GM18505 (cell line): Measurements from ENCODE around the gene ITM2C.

Source experiments
- ATAC-seq: cut with Tn5 transposase; IDR thresholded peaks from one replicate; pipeline ENCODE4 v1.9.1; 2021; ENCODE audit not compliant: unreplicated experiment
- POLR2A ChIP-seq: IDR thresholded peaks from 4 replicates; pipeline ENCODE4 v1.6.1; 2011; ENCODE audit warnings: borderline replicate concordance; ENCODE audit not compliant: insufficient read depth, insufficient read length; ENCODE audit errors: extremely low read depth

Gene ITM2C

DNA sequence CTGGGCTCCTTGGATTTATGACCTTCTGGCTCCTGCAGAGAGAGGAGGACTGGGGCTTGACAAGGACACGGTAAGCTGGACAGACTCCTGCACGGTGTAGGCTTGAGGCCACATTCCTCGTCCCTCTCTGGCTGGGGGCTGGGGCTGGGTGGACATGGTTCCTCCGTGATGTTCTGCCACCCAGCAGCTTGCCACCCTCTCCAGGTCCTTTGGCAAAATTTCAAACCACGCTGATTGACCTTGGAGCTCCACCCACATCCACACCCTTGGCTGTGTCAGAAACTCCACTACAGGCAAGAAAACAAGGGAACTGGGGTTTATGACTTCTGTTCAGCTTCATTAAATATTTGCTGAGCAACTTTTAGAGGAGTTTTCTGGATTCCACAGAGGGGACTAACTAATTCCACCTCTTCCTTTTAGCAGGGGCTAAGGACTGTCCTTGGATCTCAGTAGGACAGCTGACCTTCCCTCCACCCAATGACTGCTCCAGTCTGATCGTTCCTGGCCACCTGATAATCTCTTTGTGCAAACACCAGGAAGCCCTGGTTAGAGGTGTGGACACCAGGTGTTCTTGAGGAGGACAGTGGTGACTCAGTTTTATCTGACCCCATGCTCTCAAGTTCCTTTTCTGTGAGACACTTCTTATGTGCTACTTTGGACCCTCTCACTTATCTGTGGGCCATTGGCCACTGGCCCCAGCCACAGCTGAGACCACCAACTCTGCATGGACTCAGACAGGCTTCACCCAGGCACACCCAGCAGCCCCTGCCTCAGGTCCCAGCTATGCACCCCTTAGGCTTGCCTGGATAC, 31.0 kb downstream of the ITM2C start:
- ATAC-seq, result no peak
- no peak for TF ChIP-seq POLR2A

GRCh38 chr2:230896346-230897115, 31.8 kb downstream of the ITM2C start:
- no peak for TF ChIP-seq POLR2A
- ATAC-seq, result no peak

GRCh38 chr2:230898016-230898712, 33.4 kb downstream of the ITM2C start:
- no peak for TF ChIP-seq POLR2A
- ATAC-seq, result no peak

- TF ChIP-seq POLR2A, result no peak
- ATAC-seq, result no peak
Observed at GRCh38 chr2:230898713-230899091, 34.0 kb downstream of the ITM2C start.

GRCh38 chr2:230899287-230899686, 34.5 kb downstream of the ITM2C start:
- ATAC-seq, result no peak
- no peak for TF ChIP-seq POLR2A

- TF ChIP-seq POLR2A, result no peak
- ATAC-seq, result no peak
Observed at GRCh38 chr2:230899786-230900185, 35.0 kb downstream of the ITM2C start.

GRCh38 chr2:230900336-230900995, 35.7 kb downstream of the ITM2C start:
- no peak for ATAC-seq
- no peak for TF ChIP-seq POLR2A

GRCh38 chr2:230901006-230901405, 36.3 kb downstream of the ITM2C start:
- ATAC-seq, result no peak
- TF ChIP-seq POLR2A, result no peak

GRCh38 chr2:230902180-230902899, 37.6 kb downstream of the ITM2C start:
- no peak for TF ChIP-seq POLR2A
- no peak for ATAC-seq

DNA sequence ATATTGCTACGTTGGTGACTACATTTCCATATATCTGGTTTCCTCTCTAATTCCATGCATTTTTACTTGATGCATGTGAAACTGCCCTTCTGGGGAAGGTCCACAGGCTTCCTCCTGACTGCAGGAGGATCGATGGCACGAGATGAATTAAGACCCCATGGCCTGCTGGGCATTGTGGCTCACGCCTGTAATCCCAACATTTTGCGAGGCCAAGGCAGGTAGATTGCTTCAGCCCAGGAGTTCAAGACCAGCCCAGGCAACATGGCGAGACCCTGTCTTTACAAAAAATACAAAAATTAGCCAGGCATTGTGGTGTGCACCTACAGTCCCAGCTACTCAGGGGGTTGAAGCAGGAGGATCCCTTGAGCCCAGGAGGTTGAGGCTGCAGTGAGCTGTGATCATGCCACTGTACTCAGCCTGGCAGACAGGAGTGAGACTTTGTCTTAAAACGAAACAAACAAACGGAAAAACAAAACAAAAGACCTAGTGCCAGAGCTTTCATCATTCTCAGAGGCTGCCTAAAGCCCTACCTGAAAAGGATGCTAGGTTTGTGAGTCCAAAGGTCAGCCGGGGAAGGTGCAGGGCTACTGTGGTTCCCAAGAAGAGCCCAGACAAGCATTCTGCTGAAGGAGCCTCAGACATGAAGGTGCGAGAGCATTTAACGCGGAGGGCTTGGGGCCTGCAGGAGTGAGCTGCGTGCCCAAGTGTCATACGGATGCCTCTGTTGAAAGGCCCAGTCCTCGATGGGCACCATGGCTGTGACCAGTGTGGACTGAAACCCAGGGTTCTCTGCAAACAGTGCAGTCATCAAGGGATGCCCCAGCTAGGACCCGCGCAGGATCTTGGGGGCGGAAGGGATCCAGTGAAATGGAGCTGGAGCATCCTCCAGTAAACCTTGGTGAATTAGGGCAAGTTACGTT, 38.7 kb downstream of the ITM2C start:
- no peak for ATAC-seq
- no peak for TF ChIP-seq POLR2A

GRCh38 chr2:230904856-230905447, 40.2 kb downstream of the ITM2C start:
- TF ChIP-seq POLR2A, result peak; percentile 24
- no peak for ATAC-seq
